Measurements from ENCODE around the gene TP53BP2.

GRCh38 chr1:223731133-223731770, 114.5 kb downstream of the TP53BP2 start:
- TF ChIP-seq CTCF (IDR thresholded peaks at IDR 0.05; ENCODE audit: low read depth, low read length) (no peak), EZH2phosphoT487 (IDR thresholded peaks at IDR 0.05; ENCODE audit: low read depth) (no peak)

All from OCI-LY3 (cell line).